Endothelial cell of umbilical vein (primary cell): ENCODE data around the gene DPF3. TPM values are rescaled to one million over a fixed set of nuclear protein-coding genes. Genes with fewer than 3 reads are reported as not detected.

Source experiments
- BruUV-seq: library from RNA; stranded (reverse); fragments of 400-500 nt; replicated peaks from 2 replicates; lab custom pipeline; 2021; lab: Mats Ljungman, UMichigan
- CTCF ChIA-PET: fragments of 300-600, 350-600 bp; sonication (Branson Sonifier 250); formaldehyde crosslinking; loops from one replicate; lab custom pipeline; 2021; ENCODE audit warnings: antibody characterized with exemption, inconsistent platforms; lab: Charles Lee
- POLR2A ChIA-PET: fragments of 300-600, 350-600 bp; sonication (Branson Sonifier 250); formaldehyde crosslinking; loops from one replicate; lab custom pipeline; 2021; ENCODE audit warnings: antibody characterized with exemption, inconsistent platforms; lab: Charles Lee
- DNase-seq: peaks from one replicate; pipeline ENCODE4 v3.0.0-alpha.2; 2011; ENCODE audit warnings: low read depth, low spot score
- FAIRE-seq: peaks from 2 replicates; lab custom pipeline; 2011; peaks lifted over from hg19 to GRCh38; lab: Jason Lieb, UNC
- H2AFZ ChIP-seq: 2 replicates; pipeline ENCODE4 v1.6.0; 2012; ENCODE audit warnings: low read depth, low read length, control low read depth, inconsistent platforms
- H3K27ac ChIP-seq: 2 replicates; pipeline ENCODE4 v1.5.1; 2011; ENCODE audit warnings: low read depth, mild to moderate bottlenecking, control low read depth, low read length, moderate library complexity; ENCODE audit not compliant: insufficient read depth
- H3K27me3 ChIP-seq, 2 experiments: 2 replicates each; pipeline versions ENCODE4 v1.6.0 to v1.6.1; 2011; ENCODE audit warnings: low read length in 2 of 2, mixed read lengths in 1 of 2; ENCODE audit not compliant: control insufficient read depth in 2 of 2, insufficient read depth in 2 of 2
- H3K36me3 ChIP-seq, 2 experiments: 2 replicates in 1 of 2; 3 replicates in 1 of 2; pipeline ENCODE4 v1.5.1; 2011; ENCODE audit warnings: low read length in 2 of 2, mild to moderate bottlenecking in 1 of 2, moderate library complexity in 1 of 2; ENCODE audit not compliant: control insufficient read depth in 2 of 2, insufficient read depth in 2 of 2; ENCODE audit errors: extremely low read depth in 1 of 2
- H3K4me1 ChIP-seq: 3 replicates; pipeline ENCODE4 v1.5.1; 2011; ENCODE audit warnings: mild to moderate bottlenecking, low read length; ENCODE audit not compliant: control insufficient read depth, insufficient read depth; ENCODE audit errors: extremely low read depth
- H3K4me2 ChIP-seq: 2 replicates; pipeline ENCODE4 v1.6.1; 2011; ENCODE audit warnings: low read length, control low read depth, mixed read lengths; ENCODE audit not compliant: insufficient read depth
- H3K4me3 ChIP-seq, 3 experiments: fragments of 200-600 bp in 1 of 3; sonication (generic), shearing (Covaris generic) in 1 of 3; replicated peaks in 1 of 3; 2 replicates each; pipeline ENCODE4 v1.5.1; 2011 to 2016; ENCODE audit warnings: control low read depth in 3 of 3, low read length in 3 of 3, mild to moderate bottlenecking in 2 of 3, inconsistent platforms in 1 of 3, low read depth in 1 of 3, moderate library complexity in 1 of 3; ENCODE audit not compliant: insufficient read depth in 1 of 3
- H3K79me2 ChIP-seq: 2 replicates; pipeline ENCODE4 v1.6.0; 2012; ENCODE audit warnings: low read length, inconsistent platforms; ENCODE audit not compliant: control insufficient read depth, insufficient read depth
- H3K9ac ChIP-seq: replicated peaks from 2 replicates; pipeline ENCODE3; 2011; ENCODE audit warnings: low read length, control low read depth; ENCODE audit not compliant: insufficient read depth; ENCODE audit errors: extremely low read depth
- H3K9me1 ChIP-seq: replicated peaks from 3 replicates; pipeline ENCODE4 v1.6.0; 2011; ENCODE audit warnings: mild to moderate bottlenecking, low read length; ENCODE audit not compliant: control insufficient read depth, insufficient read depth; ENCODE audit errors: extremely low read depth
- H3K9me3 ChIP-seq: replicated peaks from 2 replicates; pipeline ENCODE4 v1.5.1; 2012; ENCODE audit warnings: low read length, inconsistent platforms; ENCODE audit not compliant: control insufficient read depth, insufficient read depth
- H4K20me1 ChIP-seq: replicated peaks from 2 replicates; pipeline ENCODE3; 2011; ENCODE audit warnings: mild to moderate bottlenecking, low read length; ENCODE audit not compliant: control insufficient read depth, insufficient read depth; ENCODE audit errors: extremely low read depth
- CTCF ChIP-seq, 2 donors: IDR thresholded peaks; 1 replicate in 1 of 2; 2 replicates in 1 of 2; pipeline ENCODE4 v1.5.1; 2011; ENCODE audit warnings: low read length in 2 of 2, mild to moderate bottlenecking in 2 of 2, moderate library complexity in 2 of 2, control low read depth in 1 of 2, inconsistent platforms in 1 of 2, low read depth in 1 of 2; ENCODE audit not compliant: insufficient read depth in 1 of 2; ENCODE audit errors: extremely low read depth in 1 of 2
- EZH2 ChIP-seq: IDR thresholded peaks from 2 replicates; pipeline ENCODE4 v1.6.1; 2012; ENCODE audit warnings: borderline replicate concordance, low read depth, mild to moderate bottlenecking, moderate library complexity, low read length, inconsistent platforms; ENCODE audit not compliant: severe bottlenecking
- FOS ChIP-seq: IDR thresholded peaks from 2 replicates; pipeline ENCODE4 v1.6.1; 2011; ENCODE audit warnings: mild to moderate bottlenecking, low read length, moderate library complexity, borderline replicate concordance; ENCODE audit not compliant: insufficient read depth
- GATA2 ChIP-seq: IDR thresholded peaks from 2 replicates; pipeline ENCODE4 v1.7.0; 2011; ENCODE audit warnings: low read depth, mild to moderate bottlenecking, moderate library complexity, mixed read lengths, low read length; ENCODE audit not compliant: insufficient read length, insufficient read depth
- JUN ChIP-seq: IDR thresholded peaks from 2 replicates; pipeline ENCODE4 v1.6.1; 2011; ENCODE audit warnings: borderline replicate concordance, low read depth; ENCODE audit not compliant: insufficient read length, insufficient read depth
- MAX ChIP-seq: IDR thresholded peaks from 2 replicates; pipeline ENCODE4 v1.6.1; 2011; ENCODE audit not compliant: insufficient read depth, insufficient read length
- MYC ChIP-seq: IDR thresholded peaks from one replicate; pipeline ENCODE4 v1.6.1; 2011; ENCODE audit warnings: mild to moderate bottlenecking, low read depth, low read length
- POLR2A ChIP-seq: IDR thresholded peaks from 2 replicates; pipeline ENCODE4 v1.6.1; 2012; ENCODE audit warnings: low read depth, mild to moderate bottlenecking, control low read depth, low read length
- POLR2AphosphoS5 ChIP-seq: IDR thresholded peaks from 2 replicates; pipeline ENCODE4 v1.6.1; 2012; ENCODE audit warnings: low read depth, mild to moderate bottlenecking, control low read depth, low read length, moderate library complexity; ENCODE audit not compliant: insufficient read depth
- dilution Hi-C: fragments of 300-500 bp; cut with MboI; formaldehyde crosslinking; loops from one replicate; pipeline ENCODE4 v1.15.0; 2019; ENCODE audit warnings: low sequenced_read_pairs; ENCODE audit not compliant: extremely low pct_ligation_motif_present
- intact Hi-C: fragments of 100-400 bp; cut with micrococcal nuclease; formaldehyde crosslinking; loops from one replicate; pipeline ENCODE4 v1.10.0; 2022
- polyA plus RNA-seq, 4 experiments: library from polyadenylated mRNA; depleted of rRNA in 3 of 4; stranded (reverse) in 3 of 4; unstranded in 1 of 4; fragments of >200 nt; gene quantifications; 2 replicates each; pipeline versions ENCODE4 v1.2.1 to v1.2.3, GENCODE V29; 2011 to 2012; ENCODE audit warnings: missing spikeins in 1 of 4
- total RNA-seq: library from RNA; stranded (reverse); gene quantifications from 2 replicates; pipeline ENCODE4 v1.2.3, GENCODE V29; 2021

DPF3 gene
- total and polyA plus RNA-seq, 2 donors (not counting 3 experiments of a cell fraction or from before 2014, with no cell fraction given), result 2.4 to 3.5 TPM

GRCh38 chr14:72679536-72680151 lies 214.3 kb downstream of the DPF3 start:
- no peak overlapping the region for H3K4me2 ChIP-seq
- H2AFZ ChIP-seq, result no peak overlapping the region
- peak overlapping the region; percentile 86 for H3K9ac ChIP-seq
- H4K20me1 ChIP-seq, result no peaks in the 10 kb centered on the region
- no peak for FAIRE-seq
- ChIA-PET CTCF (interaction anchor here (1.4 to 2.9 kb wide), 6 partner anchors 9 to 214 kb away, joined by 4 to 19 read pairs (median 6); partner anchors contain the start of gene DPF3), POLR2A (interaction anchor here (0.5 kb wide), 1 partner anchor 20 kb away, joined by 3 read pairs; no protein-coding TSS in a partner anchor)
- no peaks in the 10 kb centered on the region for H3K9me3 ChIP-seq
- no TSS peak for BruUV-seq
- H3K27ac ChIP-seq, result peak overlapping the region; percentile 94
- no peaks in the 10 kb centered on the region for H3K36me3 ChIP-seq
- dilution Hi-C loops, result no loop called here
- intact Hi-C loops, result no loop called here
- H3K79me2 ChIP-seq, result no peaks in the 10 kb centered on the region
- DNase-seq, result peak; percentile 15
- peaks cover 27% of the 10 kb centered on the region for H3K4me1 ChIP-seq
- no peaks in the 10 kb centered on the region for H3K27me3 ChIP-seq
- TF ChIP-seq CTCF (IDR thresholded peaks at IDR 0.05; ENCODE audit: extremely low read depth in 1 of 2, insufficient read depth in 1 of 2, low read depth in 1 of 2, low read length in 2 of 2), result no peak
- TF ChIP-seq JUN, result no peak
- no peak for TF ChIP-seq POLR2AphosphoS5
- TF ChIP-seq MAX, result no peak
- TF ChIP-seq MYC, result no peak
- no peak for TF ChIP-seq GATA2
- TF ChIP-seq POLR2A, result no peak
- no peak for TF ChIP-seq EZH2
- no peak for TF ChIP-seq FOS
- H3K4me3 ChIP-seq, result no peak overlapping the region
- no peaks in the 10 kb centered on the region for H3K9me1 ChIP-seq
